Stomach (tissue), 4 donors: ENCODE measurements around the gene KCTD13.
"Not testable (repeated sequence)": the region's sequence is repeated elsewhere in the genome, so short reads cannot be mapped to it uniquely, and the experiment has no call there.

ENCODE experiments used
- EP300 ChIP-seq: sonication (generic); formaldehyde crosslinking; IDR thresholded peaks from one replicate; pipeline ENCODE4 v1.6.1; 2017; ENCODE audit warnings: antibody characterized with exemption
- POLR2A ChIP-seq, 4 donors: fragments of 450-650 bp; IDR thresholded peaks; one replicate each; pipeline ENCODE4 v1.6.1; 2016; ENCODE audit warnings: antibody characterized with exemption in 4 of 4, control low read depth in 2 of 4, mild to moderate bottlenecking in 1 of 4, moderate library complexity in 1 of 4
- TF ChIP-seq, protein P1 (sequence below), 7 experiments: fragments of 450-650 bp in 4 of 7; fragments of 200-600 bp in 3 of 7; sonication (generic) in 3 of 7; IDR thresholded peaks; one replicate each; pipeline ENCODE4 v1.5.1; 2016 to 2019; ENCODE audit warnings: antibody characterized with exemption in 7 of 7, control low read depth in 2 of 7, mild to moderate bottlenecking in 1 of 7

DNA sequence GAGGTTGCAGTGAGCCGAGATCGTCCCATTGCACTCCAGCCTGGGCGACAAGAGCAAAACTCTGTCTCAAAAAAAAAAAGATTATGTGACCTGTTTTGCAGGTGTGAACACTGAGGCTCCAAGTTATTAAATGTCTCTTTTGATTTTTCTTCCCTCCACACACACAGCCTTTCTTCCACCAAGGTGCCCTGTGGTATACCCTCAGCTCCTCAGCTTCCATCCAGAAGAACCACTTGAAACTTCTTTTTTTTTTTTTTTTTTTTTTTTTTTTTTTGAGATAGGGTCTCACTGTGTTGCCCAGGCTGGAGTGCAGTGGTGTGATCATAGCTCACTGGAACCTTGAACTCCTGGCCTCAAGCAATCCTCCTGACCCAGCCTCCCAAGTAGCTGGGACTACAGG lies 36.7 kb downstream of the KCTD13 start:
- TF ChIP-seq, protein P1, sequence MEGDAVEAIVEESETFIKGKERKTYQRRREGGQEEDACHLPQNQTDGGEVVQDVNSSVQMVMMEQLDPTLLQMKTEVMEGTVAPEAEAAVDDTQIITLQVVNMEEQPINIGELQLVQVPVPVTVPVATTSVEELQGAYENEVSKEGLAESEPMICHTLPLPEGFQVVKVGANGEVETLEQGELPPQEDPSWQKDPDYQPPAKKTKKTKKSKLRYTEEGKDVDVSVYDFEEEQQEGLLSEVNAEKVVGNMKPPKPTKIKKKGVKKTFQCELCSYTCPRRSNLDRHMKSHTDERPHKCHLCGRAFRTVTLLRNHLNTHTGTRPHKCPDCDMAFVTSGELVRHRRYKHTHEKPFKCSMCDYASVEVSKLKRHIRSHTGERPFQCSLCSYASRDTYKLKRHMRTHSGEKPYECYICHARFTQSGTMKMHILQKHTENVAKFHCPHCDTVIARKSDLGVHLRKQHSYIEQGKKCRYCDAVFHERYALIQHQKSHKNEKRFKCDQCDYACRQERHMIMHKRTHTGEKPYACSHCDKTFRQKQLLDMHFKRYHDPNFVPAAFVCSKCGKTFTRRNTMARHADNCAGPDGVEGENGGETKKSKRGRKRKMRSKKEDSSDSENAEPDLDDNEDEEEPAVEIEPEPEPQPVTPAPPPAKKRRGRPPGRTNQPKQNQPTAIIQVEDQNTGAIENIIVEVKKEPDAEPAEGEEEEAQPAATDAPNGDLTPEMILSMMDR (IDR thresholded peaks at IDR 0.05): not testable (repeated sequence)
- not testable (repeated sequence) for TF ChIP-seq EP300; POLR2A (IDR thresholded peaks at IDR 0.05)
